ENCODE measurements around the gene ADAM12.

DNA sequence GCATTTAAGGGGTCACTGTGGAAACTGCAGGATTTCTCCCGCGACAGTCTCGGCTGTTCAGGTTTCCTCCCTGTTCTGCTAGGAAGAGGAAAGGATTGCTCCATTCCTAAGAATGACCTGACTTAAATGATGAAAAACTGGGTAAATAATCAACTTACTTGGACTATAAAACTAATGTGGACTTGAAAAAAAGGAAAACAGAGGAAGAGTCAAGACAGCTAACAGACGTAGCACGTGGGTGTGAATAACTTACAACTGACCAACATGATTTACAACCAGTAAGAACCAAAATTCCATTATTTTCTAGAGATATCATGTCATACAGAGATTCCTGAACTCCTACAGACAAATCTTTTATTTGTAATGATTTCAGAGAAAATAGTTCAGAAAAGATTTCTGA is 93.8 kb downstream of the ADAM12 start:
- TF ChIP-seq, protein P1, sequence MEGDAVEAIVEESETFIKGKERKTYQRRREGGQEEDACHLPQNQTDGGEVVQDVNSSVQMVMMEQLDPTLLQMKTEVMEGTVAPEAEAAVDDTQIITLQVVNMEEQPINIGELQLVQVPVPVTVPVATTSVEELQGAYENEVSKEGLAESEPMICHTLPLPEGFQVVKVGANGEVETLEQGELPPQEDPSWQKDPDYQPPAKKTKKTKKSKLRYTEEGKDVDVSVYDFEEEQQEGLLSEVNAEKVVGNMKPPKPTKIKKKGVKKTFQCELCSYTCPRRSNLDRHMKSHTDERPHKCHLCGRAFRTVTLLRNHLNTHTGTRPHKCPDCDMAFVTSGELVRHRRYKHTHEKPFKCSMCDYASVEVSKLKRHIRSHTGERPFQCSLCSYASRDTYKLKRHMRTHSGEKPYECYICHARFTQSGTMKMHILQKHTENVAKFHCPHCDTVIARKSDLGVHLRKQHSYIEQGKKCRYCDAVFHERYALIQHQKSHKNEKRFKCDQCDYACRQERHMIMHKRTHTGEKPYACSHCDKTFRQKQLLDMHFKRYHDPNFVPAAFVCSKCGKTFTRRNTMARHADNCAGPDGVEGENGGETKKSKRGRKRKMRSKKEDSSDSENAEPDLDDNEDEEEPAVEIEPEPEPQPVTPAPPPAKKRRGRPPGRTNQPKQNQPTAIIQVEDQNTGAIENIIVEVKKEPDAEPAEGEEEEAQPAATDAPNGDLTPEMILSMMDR (IDR thresholded peaks at IDR 0.05), result no peak
- TF ChIP-seq POLR2A (IDR thresholded peaks at IDR 0.05), result no peak

Measured in adrenal gland (tissue), 5 donors.